Ovary (tissue), 9 donors: ENCODE results near the gene METTL26. TPM values are rescaled to one million over a fixed set of nuclear protein-coding genes. Genes with fewer than 3 reads are reported as not detected.
"Not testable (repeated sequence)": the region's sequence is repeated elsewhere in the genome, so short reads cannot be mapped to it uniquely, and the experiment has no call there.

Source experiments
- DNase-seq, 5 donors: peaks; one replicate each; pipeline ENCODE4 v3.0.0-alpha.2; 2019 to 2020
- H3K27ac ChIP-seq, 2 donors: fragments of 200-600 bp; one replicate each; pipeline versions ENCODE4 v1.5.1 to v1.8.0; 2019 to 2022
- H3K27me3 ChIP-seq: fragments of 200-600 bp; one replicate; pipeline ENCODE4 v1.8.0; 2022
- H3K36me3 ChIP-seq: fragments of 200-600 bp; sonication (generic); one replicate; pipeline ENCODE4 v1.5.1; 2019
- H3K4me1 ChIP-seq: one replicate; pipeline ENCODE4 v1.8.1; 2013; ENCODE audit warnings: mild to moderate bottlenecking, moderate library complexity; ENCODE audit not compliant: insufficient read depth
- H3K4me3 ChIP-seq: fragments of 200-600 bp; sonication (generic); one replicate; pipeline ENCODE4 v1.5.1; 2017
- H3K9me3 ChIP-seq, 2 donors: fragments of 200-600 bp in 1 of 2; sonication (generic) in 1 of 2; one replicate each; pipeline versions ENCODE4 v1.5.1 to v1.8.1; 2013 to 2019; ENCODE audit warnings: mild to moderate bottlenecking in 1 of 2, moderate library complexity in 1 of 2
- CTCF ChIP-seq, 3 donors: fragments of 450-650 bp in 2 of 3; fragments of 200-600 bp in 1 of 3; IDR thresholded peaks; one replicate each; pipeline versions ENCODE4 v1.5.1 to v1.8.0; 2016 to 2022; ENCODE audit warnings: antibody characterized with exemption in 3 of 3, mild to moderate bottlenecking in 1 of 3
- EP300 ChIP-seq: sonication (generic); formaldehyde crosslinking; IDR thresholded peaks from one replicate; pipeline ENCODE4 v1.6.1; 2017; ENCODE audit warnings: antibody characterized with exemption
- POLR2A ChIP-seq: fragments of 450-650 bp; IDR thresholded peaks from one replicate; pipeline ENCODE4 v1.6.1; 2017; ENCODE audit warnings: antibody characterized with exemption, mild to moderate bottlenecking, moderate library complexity
- WGBS, 3 donors: extraction: QIAGEN DNeasy Blood & Tissue Kit in 1 of 3; methylation state at CpG; one replicate each; pipeline versions ENCODE4 v1.1.5 to v1.1.7; 2013 to 2017; 5-methylcytosine and 5-hydroxymethylcytosine counted together
- intact Hi-C, 4 donors: fragments of 100-400 bp; cut with DNase I; formaldehyde crosslinking; loops; one replicate each; pipeline versions ENCODE4 v1.11.0 to v1.15.1; 2022 to 2023
- polyA plus RNA-seq, 2 donors: library from polyadenylated mRNA; stranded (reverse); fragments of 200-250 nt in 1 of 2; fragments of 350-450 nt in 1 of 2; fragmentation: Illumina TruSeq in 1 of 2; extraction: RNeasy Lipid Tissue Mini Kit (QIAGEN cat#74804) in 1 of 2; gene quantifications; one replicate each; pipeline ENCODE4 v1.2.3, GENCODE V29; 2013 to 2014
- total RNA-seq, 7 donors: library from RNA; depleted of rRNA in 2 of 7; stranded (reverse); fragments of >200 nt in 2 of 7; fragmentation: NEBNext Ultra II Directional in 3 of 7; extraction: Animal tissue kit (Norgen Biotek cat#: 25700) in 3 of 7; gene quantifications; one replicate each; pipeline versions ENCODE4 v1.1.0 to v1.2.4, GENCODE V29; 2016 to 2023
- donor health status: DM: no; HTN: no; CAD: no; lungs with moderate emphysema.
- donor health status: DM: no; HTN: no; CAD: no.
- donor health status: Bipolar disorder and iron deficiency.
- donor health status: DM: yes; HTN: yes; CAD: no.
- donor health status: DM: no; HTN: no; CAD: no.
- donor health status: DM: yes; HTN: yes; CAD: no.

The METTL26 gene
- total and polyA plus RNA-seq, 9 donors: 12.2 to 139 (median 75.9) TPM

DNA sequence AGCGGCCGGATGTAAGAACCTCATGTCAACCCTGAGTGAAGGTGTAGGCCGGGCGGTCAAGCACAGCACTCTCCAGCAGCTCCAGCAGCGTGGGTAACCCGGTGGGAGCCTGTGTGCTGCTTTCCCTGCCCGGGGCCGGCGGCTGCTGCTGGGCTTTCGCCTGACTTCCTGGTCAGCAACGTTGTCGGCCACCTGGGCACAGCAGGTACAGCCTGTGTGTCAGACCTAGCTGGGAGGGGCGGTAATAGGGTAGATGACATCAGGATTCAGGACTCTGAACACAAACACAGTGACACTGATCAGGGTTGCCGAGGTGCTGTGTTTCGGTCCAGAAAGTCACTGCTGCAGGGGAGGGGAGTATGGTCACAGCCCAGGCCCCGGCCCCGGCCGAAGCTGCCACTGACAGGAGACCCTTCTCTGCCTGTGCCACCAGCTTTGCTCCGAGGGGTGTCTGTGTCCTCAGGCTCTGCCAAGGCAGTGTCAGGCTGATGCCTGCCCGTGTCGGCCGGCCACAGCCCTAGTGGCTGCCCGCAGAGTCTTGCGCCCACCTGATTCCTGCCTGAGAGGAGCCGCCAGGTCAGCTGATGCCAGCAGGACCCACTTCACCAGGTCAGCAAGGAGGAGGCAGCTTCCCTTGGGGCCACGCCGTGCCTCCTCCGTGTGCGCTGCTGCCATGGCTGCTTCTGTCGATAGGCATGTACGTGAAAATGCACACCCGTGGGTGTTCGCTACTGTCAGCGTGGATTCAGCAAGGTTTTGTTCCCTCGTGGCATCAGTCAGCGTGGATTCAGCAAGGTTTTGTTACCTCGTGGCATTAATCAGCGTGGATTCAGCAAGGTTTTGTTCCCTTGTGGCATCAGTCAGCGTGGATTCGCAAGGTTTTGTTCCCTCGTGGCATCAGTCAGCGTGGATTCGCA lies 37.0 kb downstream of the METTL26 start:
- 95 to 97% (median 95%) methylated on average over 41 to 43 of the region's 43 CpGs for WGBS, 3 donors
- intact Hi-C loops: no loop called here
- no peak for TF ChIP-seq EP300
- TF ChIP-seq CTCF (IDR thresholded peaks at IDR 0.05): no peak
- no peak for TF ChIP-seq POLR2A

DNA sequence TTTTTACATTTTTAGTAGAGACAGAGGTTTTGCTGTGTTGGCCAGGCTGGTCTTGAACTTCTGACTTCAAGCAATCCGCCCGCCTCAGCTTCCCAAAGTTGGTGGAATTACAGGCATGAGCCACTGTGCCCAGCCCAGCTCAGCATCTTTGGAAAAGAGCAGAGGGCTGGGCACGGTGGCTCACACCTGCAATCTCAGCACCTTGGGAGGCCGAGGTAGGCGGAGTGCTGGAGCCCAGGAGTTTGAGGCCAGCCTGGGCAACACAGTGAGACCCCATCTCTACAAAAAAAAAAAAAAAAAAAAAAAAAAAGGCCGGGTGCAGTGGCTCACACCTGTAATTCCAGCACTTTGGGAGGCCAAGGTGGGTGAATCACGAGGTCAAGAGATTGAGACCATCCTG lies 38.5 kb downstream of the METTL26 start:
- intact Hi-C loops, H3K27me3 ChIP-seq, H3K36me3 ChIP-seq, DNase-seq, H3K4me1 ChIP-seq, H3K9me3 ChIP-seq, H3K27ac ChIP-seq, H3K4me3 ChIP-seq: not testable (repeated sequence)
- WGBS, 3 donors: 94 to 96% (median 96%) methylated on average over 7 of the region's 7 CpGs

More for the DNA sequence above, 37.0 kb downstream of the METTL26 start:
- Histone ChIP-seq H3K4me3 (no peak overlapping the region), H3K27me3 (no peaks in the 10 kb centered on the region), H3K9me3 (no peaks in the 10 kb centered on the region), H3K27ac (no peak overlapping the region), H3K36me3 (no peaks in the 10 kb centered on the region), H3K4me1 (no peaks in the 10 kb centered on the region)
- no peak for DNase-seq

- H3K27me3 ChIP-seq: no peaks in the 10 kb centered on the region
- H3K4me1 ChIP-seq: no peaks in the 10 kb centered on the region
- TF ChIP-seq EP300 (no peak), POLR2A (no peak), CTCF (IDR thresholded peaks at IDR 0.05) (no peak)
- DNase-seq: no peak
- WGBS, 3 donors: 91 to 93% (median 92%) methylated on average over 12 of the region's 12 CpGs
- no peak overlapping the region for H3K4me3 ChIP-seq
- H3K36me3 ChIP-seq: no peaks in the 10 kb centered on the region
- intact Hi-C loops: no loop called here
- H3K27ac ChIP-seq: no peak overlapping the region
- no peaks in the 10 kb centered on the region for H3K9me3 ChIP-seq
Observed at GRCh38 chr16:596736-597060, 39.4 kb downstream of the METTL26 start.

DNA sequence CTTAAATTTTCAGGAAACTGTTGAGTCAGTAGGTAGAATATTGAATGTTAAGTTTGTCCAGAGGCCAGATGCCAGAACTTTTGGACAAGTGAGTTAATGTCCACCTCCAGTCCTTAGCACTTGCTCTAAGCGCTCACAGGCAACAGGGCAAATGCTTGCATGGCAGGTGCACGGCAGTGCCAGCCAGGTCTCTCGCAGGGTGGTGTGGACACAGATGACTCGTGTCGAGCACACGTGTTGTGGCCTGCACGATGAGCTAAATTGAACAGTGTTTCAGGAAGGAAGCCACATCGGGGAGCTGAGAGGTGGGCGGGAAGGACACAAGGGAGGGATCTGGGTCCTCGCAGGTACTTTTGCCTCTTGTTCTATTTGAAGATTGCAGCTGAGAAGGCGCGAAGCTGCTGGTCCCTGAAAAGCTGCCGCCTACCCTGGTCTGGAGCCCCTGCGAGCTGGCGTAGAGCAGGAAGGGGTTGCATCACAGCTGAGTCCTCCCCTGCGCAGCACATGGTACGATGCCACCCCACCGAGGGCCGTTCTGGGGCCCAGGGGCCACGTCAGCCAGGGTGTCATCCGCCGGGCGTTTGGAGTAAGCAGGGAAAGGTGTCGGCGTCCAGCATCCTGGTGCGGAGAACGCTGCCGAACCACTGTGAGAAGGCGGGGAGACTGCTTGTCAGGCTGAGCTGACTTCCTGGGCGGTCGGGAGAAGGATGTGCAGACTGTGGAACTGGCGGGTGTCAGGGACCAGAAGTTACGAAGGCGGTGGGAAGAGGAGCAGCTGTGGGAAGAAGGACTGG lies 40.0 kb downstream of the METTL26 start:
- TF ChIP-seq CTCF (IDR thresholded peaks at IDR 0.05) (no peak), POLR2A (no peak)
- Histone ChIP-seq H3K9me3 (no peaks in the 10 kb centered on the region), H3K27ac (no peak overlapping the region), H3K4me3 (no peak overlapping the region), H3K4me1 (peaks cover 1% of the 10 kb centered on the region), H3K27me3 (no peaks in the 10 kb centered on the region), H3K36me3 (no peaks in the 10 kb centered on the region)
- WGBS, 3 donors: 91 to 95% (median 92%) methylated on average over 34 of the region's 34 CpGs
- DNase-seq: no peak
- intact Hi-C loops: no loop called here
